Stomach (tissue), 9 donors: ENCODE results near the gene SHFL. TPM values are rescaled to one million over a fixed set of nuclear protein-coding genes. Genes with fewer than 3 reads are reported as not detected.

ENCODE experiments used
- DNase-seq, 2 donors: peaks; one replicate each; pipeline versions ENCODE4 v3.0.0 to v3.0.0-alpha.2; 2013 to 2019
- H3K27ac ChIP-seq, 5 donors: fragments of 200-600 bp in 4 of 5; sonication (generic) in 4 of 5; one replicate each; pipeline ENCODE4 v1.5.1; 2013 to 2019; ENCODE audit warnings: mild to moderate bottlenecking in 1 of 5, moderate library complexity in 1 of 5
- H3K27me3 ChIP-seq, 3 donors: fragments of 200-600 bp; sonication (generic); one replicate each; pipeline ENCODE4 v1.5.1; 2017 to 2019; ENCODE audit warnings: mixed run types in 1 of 3
- H3K36me3 ChIP-seq, 4 donors: fragments of 200-600 bp; sonication (generic); 1 replicate in 3 of 4; 2 replicates in 1 of 4; pipeline ENCODE4 v1.5.1; 2016 to 2019
- H3K4me1 ChIP-seq, 4 donors: fragments of 200-600 bp; sonication (generic); one replicate each; pipeline ENCODE4 v1.5.1; 2016 to 2019
- H3K4me3 ChIP-seq, 4 donors: fragments of 200-600 bp; sonication (generic) in 3 of 4; one replicate each; pipeline ENCODE4 v1.5.1; 2016 to 2019; ENCODE audit warnings: mild to moderate bottlenecking in 1 of 4
- H3K9me3 ChIP-seq, 4 donors: fragments of 200-600 bp; sonication (generic); one replicate each; pipeline ENCODE4 v1.5.1; 2016 to 2019
- EP300 ChIP-seq: sonication (generic); formaldehyde crosslinking; IDR thresholded peaks from one replicate; pipeline ENCODE4 v1.6.1; 2017; ENCODE audit warnings: antibody characterized with exemption
- POLR2A ChIP-seq, 4 donors: fragments of 450-650 bp; IDR thresholded peaks; one replicate each; pipeline ENCODE4 v1.6.1; 2016; ENCODE audit warnings: antibody characterized with exemption in 4 of 4, control low read depth in 2 of 4, mild to moderate bottlenecking in 1 of 4, moderate library complexity in 1 of 4
- POLR2AphosphoS5 ChIP-seq, 3 donors: sonication (generic); formaldehyde crosslinking; IDR thresholded peaks; one replicate each; pipeline ENCODE4 v1.6.1; 2016; ENCODE audit warnings: antibody characterized with exemption in 3 of 3
- WGBS, 5 donors: extraction: QIAGEN DNeasy Blood & Tissue Kit in 3 of 5; methylation state at CpG; one replicate each; pipeline versions ENCODE4 v1.1.5 to v1.1.7; 2013 to 2018; 5-methylcytosine and 5-hydroxymethylcytosine counted together
- intact Hi-C: fragments of 100-400 bp; cut with DNase I; formaldehyde crosslinking; loops from one replicate; pipeline ENCODE4 v1.15.1; 2023; ENCODE audit warnings: low total_unique reads
- polyA plus RNA-seq, 3 donors: library from polyadenylated mRNA; stranded (reverse); fragments of 200-250 nt; gene quantifications; one replicate each; pipeline ENCODE4 v1.2.3, GENCODE V29; 2013
- total RNA-seq, 5 donors: library from RNA; depleted of rRNA; stranded (reverse); fragments of >200 nt; gene quantifications; one replicate each; pipeline versions ENCODE4 v1.1.0 to v1.2.3, GENCODE V29; 2014 to 2016
- TF ChIP-seq, protein P1 (sequence below), 7 experiments: fragments of 450-650 bp in 4 of 7; fragments of 200-600 bp in 3 of 7; sonication (generic) in 3 of 7; IDR thresholded peaks; one replicate each; pipeline ENCODE4 v1.5.1; 2016 to 2019; ENCODE audit warnings: antibody characterized with exemption in 7 of 7, control low read depth in 2 of 7, mild to moderate bottlenecking in 1 of 7
- donor health status: healthy with polysubstance abuse.
- donor health status: Bipolar disorder and iron deficiency.
- donor health status: healthy.

Gene SHFL
- total and polyA plus RNA-seq, 8 donors, result 7.0 to 62.0 (median 25.5) TPM

GRCh38 chr19:10114651-10115391 is 28.7 kb downstream of the SHFL start:
- Histone ChIP-seq H3K27me3 (no peaks in the 10 kb centered on the region), H3K27ac (no peak overlapping the region), H3K9me3 (no peaks in the 10 kb centered on the region), H3K4me1 (peaks cover 12 to 61% (median 38%) of the 10 kb centered on the region in 4 donors), H3K36me3 (peaks cover 60 to 78% (median 70%) of the 10 kb centered on the region in 4 donors), H3K4me3 (no peak overlapping the region)
- DNase-seq, result no peak
- TF ChIP-seq EP300 (no peak), POLR2AphosphoS5 (IDR thresholded peaks at IDR 0.05) (peak in 1 of 3 donors; percentile 4)
- intact Hi-C loops, result loop anchor here (10.0 kb wide), 1 partner anchor 140 kb away; the partner anchor contains the start of gene MRPL4
- 71 to 79% (median 75%) methylated on average over 19 to 26 of the region's 26 CpGs for WGBS, 5 donors

DNA sequence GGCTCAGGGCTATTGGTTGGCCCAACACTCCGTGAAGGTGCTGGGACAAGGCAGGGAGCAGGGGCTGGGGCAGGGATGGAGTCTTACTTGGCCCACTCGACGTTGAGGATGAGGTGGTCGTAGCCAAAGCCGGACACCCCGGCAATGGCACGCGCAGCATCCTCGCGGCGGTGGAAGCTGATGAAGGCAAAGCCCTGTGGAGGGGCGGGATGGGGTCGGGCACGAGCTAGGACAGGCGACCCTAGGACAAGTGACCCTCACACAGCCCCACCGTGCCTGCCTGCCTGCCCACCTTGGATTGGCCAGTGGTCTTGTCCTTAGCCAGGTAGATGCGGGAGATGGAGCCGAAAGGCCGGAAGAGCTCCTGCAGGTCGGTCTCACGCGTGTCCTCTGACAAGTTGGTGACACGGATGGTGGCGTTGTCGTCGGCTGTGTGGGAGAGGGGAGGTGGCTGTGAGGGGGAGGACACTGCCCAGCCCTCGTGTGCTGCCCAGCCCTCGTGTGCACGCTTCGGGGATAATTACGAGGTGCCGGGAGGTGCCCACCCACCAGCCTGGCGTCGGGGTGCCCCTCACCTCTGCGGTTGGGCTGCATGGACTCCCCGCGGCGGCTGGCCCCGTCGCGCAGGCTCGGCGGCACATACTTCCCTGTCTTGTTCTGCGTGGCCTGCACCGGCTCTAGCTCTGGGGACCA is 29.4 kb downstream of the SHFL start:
- H3K36me3 ChIP-seq, result peaks cover 54 to 71% (median 63%) of the 10 kb centered on the region in 4 donors
- no peak overlapping the region for H3K27ac ChIP-seq
- WGBS, 5 donors, result 83 to 88% (median 86%) methylated on average over 30 to 45 of the region's 45 CpGs
- H3K9me3 ChIP-seq, result no peaks in the 10 kb centered on the region
- H3K27me3 ChIP-seq, result no peaks in the 10 kb centered on the region
- peaks cover 17 to 66% (median 45%) of the 10 kb centered on the region in 4 donors for H3K4me1 ChIP-seq
- TF ChIP-seq EP300 (no peak), POLR2A (IDR thresholded peaks at IDR 0.05) (no peak), POLR2AphosphoS5 (IDR thresholded peaks at IDR 0.05) (no peak)
- TF ChIP-seq, protein P1, sequence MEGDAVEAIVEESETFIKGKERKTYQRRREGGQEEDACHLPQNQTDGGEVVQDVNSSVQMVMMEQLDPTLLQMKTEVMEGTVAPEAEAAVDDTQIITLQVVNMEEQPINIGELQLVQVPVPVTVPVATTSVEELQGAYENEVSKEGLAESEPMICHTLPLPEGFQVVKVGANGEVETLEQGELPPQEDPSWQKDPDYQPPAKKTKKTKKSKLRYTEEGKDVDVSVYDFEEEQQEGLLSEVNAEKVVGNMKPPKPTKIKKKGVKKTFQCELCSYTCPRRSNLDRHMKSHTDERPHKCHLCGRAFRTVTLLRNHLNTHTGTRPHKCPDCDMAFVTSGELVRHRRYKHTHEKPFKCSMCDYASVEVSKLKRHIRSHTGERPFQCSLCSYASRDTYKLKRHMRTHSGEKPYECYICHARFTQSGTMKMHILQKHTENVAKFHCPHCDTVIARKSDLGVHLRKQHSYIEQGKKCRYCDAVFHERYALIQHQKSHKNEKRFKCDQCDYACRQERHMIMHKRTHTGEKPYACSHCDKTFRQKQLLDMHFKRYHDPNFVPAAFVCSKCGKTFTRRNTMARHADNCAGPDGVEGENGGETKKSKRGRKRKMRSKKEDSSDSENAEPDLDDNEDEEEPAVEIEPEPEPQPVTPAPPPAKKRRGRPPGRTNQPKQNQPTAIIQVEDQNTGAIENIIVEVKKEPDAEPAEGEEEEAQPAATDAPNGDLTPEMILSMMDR (IDR thresholded peaks at IDR 0.05), result no peak
- no peak for DNase-seq
- no peak overlapping the region for H3K4me3 ChIP-seq
- intact Hi-C loops, result loop anchor here (10.0 kb wide), 1 partner anchor 139 kb away; the partner anchor contains the start of gene MRPL4

DNA sequence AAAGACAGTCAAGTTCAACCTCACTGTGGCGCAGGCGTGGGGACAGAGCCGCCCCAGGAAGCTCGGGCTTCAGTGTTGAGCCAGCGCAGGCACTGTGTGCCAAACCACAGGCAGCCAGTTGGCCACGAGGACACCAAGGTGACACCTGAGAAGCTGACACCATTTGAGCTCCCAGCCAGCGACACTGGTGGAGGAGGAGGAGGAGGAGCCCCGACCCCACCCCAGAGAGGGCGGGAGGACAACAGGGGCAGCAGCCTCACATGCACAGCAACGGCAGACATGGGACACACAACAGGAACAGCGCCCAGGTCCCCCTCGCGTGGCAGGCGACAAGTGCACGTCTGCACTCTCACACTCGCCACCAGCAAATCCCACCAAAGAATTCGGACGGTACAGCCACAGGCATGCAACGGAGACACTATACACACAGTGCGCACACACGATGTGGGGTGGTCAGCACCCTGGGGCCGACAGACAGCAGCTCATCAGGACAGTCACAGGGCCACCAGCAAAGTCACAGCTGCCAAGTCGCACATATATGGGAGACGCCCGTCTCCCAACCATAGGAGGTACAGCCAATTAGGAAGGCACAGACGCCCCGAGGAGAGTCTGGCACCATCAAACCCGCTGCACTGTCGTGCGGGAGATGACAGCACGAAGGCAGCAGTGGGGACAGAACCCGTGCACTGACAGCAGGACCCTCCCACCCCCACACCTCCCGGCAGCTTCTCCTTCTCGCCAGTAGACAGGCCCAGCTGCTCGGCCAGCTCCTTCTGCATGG is 30.2 kb downstream of the SHFL start:
- intact Hi-C loops, result loop anchor here (10.0 kb wide), 1 partner anchor 139 kb away; the partner anchor contains the start of gene MRPL4
- no peaks in the 10 kb centered on the region for H3K9me3 ChIP-seq
- no peak for DNase-seq
- 76 to 87% (median 85%) methylated on average over 10 to 35 of the region's 35 CpGs for WGBS, 5 donors
- TF ChIP-seq, protein P1 (IDR thresholded peaks at IDR 0.05), result no peak
- no peak for TF ChIP-seq EP300
- no peak for TF ChIP-seq POLR2AphosphoS5 (IDR thresholded peaks at IDR 0.05)
- TF ChIP-seq POLR2A (IDR thresholded peaks at IDR 0.05), result no peak
- H3K4me3 ChIP-seq, result no peak overlapping the region
- H3K4me1 ChIP-seq, result peaks cover 17 to 65% (median 47%) of the 10 kb centered on the region in 4 donors
- no peaks in the 10 kb centered on the region for H3K27me3 ChIP-seq
- no peak overlapping the region for H3K27ac ChIP-seq
- H3K36me3 ChIP-seq, result peaks cover 46 to 63% (median 55%) of the 10 kb centered on the region in 4 donors

- Histone ChIP-seq H3K9me3 (no peaks in the 10 kb centered on the region), H3K27ac (no peak overlapping the region), H3K36me3 (peaks cover 43 to 56% (median 50%) of the 10 kb centered on the region in 4 donors), H3K27me3 (no peaks in the 10 kb centered on the region), H3K4me1 (peaks cover 17 to 63% (median 47%) of the 10 kb centered on the region in 4 donors), H3K4me3 (no peak overlapping the region)
- TF ChIP-seq POLR2A (IDR thresholded peaks at IDR 0.05) (no peak), POLR2AphosphoS5 (IDR thresholded peaks at IDR 0.05) (no peak), EP300 (no peak)
- TF ChIP-seq, protein P1 (IDR thresholded peaks at IDR 0.05), result no peak
- WGBS, 5 donors, result 83 to 91% (median 90%) methylated on average over 15 to 21 of the region's 21 CpGs
- DNase-seq, result no peak
- intact Hi-C loops, result loop anchor here (10.0 kb wide), 1 partner anchor 138 kb away; the partner anchor contains the start of gene MRPL4
Measured at GRCh38 chr19:10116866-10117616, 30.9 kb downstream of the SHFL start.
